Left forelimb (tissue), 1 donor: ENCODE data around the gene NLK.
"Not testable (repeated sequence)": the region's sequence is repeated elsewhere in the genome, so short reads cannot be mapped to it uniquely, and the experiment has no call there.

Source experiments
- DNase-seq: peaks from one replicate; pipeline ENCODE4 v3.0.0-alpha.2; 2018; ENCODE audit warnings: low spot score

The NLK gene

GRCh38 chr17:28155405-28155804 lies 112.9 kb downstream of the NLK start:
- DNase-seq = not testable (repeated sequence)

- DNase-seq = no peak
These were observed 116.5 kb downstream of the NLK start for GRCh38 chr17:28159004-28159403.

- no peak for DNase-seq
These were observed 117.4 kb downstream of the NLK start for GRCh38 chr17:28159924-28160323.

- DNase-seq = no peak
These were observed 118.1 kb downstream of the NLK start for GRCh38 chr17:28160610-28161009.

- no peak for DNase-seq
These were observed 118.8 kb downstream of the NLK start for GRCh38 chr17:28161311-28161710.

- no peak for DNase-seq
These were observed 124.0 kb downstream of the NLK start for GRCh38 chr17:28166478-28166877.

GRCh38 chr17:28169621-28170349 lies 127.3 kb downstream of the NLK start:
- DNase-seq = no peak

- no peak for DNase-seq
These were observed 128.3 kb downstream of the NLK start for GRCh38 chr17:28170771-28171170.

- no peak for DNase-seq
These were observed 130.6 kb downstream of the NLK start for GRCh38 chr17:28173031-28173561.

- no peak for DNase-seq
These were observed 131.3 kb downstream of the NLK start for GRCh38 chr17:28173801-28174200.

- no peak for DNase-seq
These were observed 132.0 kb downstream of the NLK start for GRCh38 chr17:28174352-28175046.

GRCh38 chr17:28177351-28177750 lies 134.9 kb downstream of the NLK start:
- DNase-seq = no peak

- no peak for DNase-seq
These were observed 136.3 kb downstream of the NLK start for GRCh38 chr17:28178800-28179199.

GRCh38 chr17:28180449-28180848 lies 138.0 kb downstream of the NLK start:
- DNase-seq = no peak

- no peak for DNase-seq
These were observed 139.1 kb downstream of the NLK start for GRCh38 chr17:28181568-28181967.

- no peak for DNase-seq
These were observed 140.1 kb downstream of the NLK start for GRCh38 chr17:28182559-28182958.

GRCh38 chr17:28185658-28186057 lies 143.2 kb downstream of the NLK start:
- no peak for DNase-seq

- DNase-seq = not testable (repeated sequence)
These were observed 144.0 kb downstream of the NLK start for GRCh38 chr17:28186472-28186871.

GRCh38 chr17:28187931-28188330 lies 145.5 kb downstream of the NLK start:
- DNase-seq = no peak

GRCh38 chr17:28188841-28189263 lies 146.4 kb downstream of the NLK start:
- no peak for DNase-seq

- no peak for DNase-seq
These were observed 147.2 kb downstream of the NLK start for GRCh38 chr17:28189667-28190066.

GRCh38 chr17:28191018-28191417 lies 148.5 kb downstream of the NLK start:
- DNase-seq = no peak

- no peak for DNase-seq
These were observed 150.8 kb downstream of the NLK start for GRCh38 chr17:28193241-28193640.
